ENCODE data around the gene HCN3. TPM values are rescaled to one million over a fixed set of nuclear protein-coding genes. Genes with fewer than 3 reads are reported as not detected.

Gene HCN3
- total RNA-seq, 1 experiment from 2014 or later, result 5.4 TPM

DNA sequence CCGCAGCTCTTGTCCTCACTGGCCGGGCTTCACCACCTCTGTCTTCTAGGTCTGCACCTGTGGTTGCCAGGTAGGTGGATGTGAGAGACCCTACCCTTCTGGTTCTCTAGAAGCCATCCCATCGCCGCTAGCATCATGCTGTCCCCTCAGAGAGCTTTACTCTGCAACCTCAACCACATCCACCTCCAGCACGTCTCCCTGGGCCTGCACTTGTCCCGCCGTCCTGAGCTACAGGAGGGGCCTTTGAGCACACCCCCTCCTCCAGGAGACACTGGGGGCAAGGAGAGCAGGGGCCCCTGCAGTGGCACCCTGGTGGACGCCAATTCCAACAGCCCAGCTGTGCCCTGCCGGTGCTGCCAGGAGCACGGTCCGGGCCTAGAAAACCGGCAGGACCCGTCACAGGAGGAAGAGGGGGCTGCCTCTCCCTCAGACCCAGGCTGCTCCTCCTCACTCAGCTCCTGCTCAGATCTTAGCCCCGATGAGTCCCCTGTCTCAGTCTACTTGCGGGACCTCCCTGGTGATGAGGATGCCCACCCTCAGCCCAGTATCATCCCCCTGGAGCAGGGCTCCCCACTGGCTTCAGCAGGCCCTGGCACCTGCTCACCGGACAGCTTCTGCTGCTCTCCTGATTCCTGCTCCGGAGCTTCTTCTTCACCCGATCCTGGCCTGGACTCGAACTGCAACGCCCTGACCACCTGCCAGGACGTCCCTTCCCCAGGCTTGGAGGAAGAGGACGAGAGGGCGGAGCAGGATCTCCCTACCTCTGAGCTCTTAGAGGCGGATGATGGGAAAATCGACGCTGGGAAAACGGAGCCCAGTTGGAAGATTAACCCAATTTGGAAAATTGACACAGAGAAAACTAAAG, 44.6 kb downstream of the HCN3 start:
- peak overlapping the region; percentile 86 to 93 for H3K4me3 Mint-ChIP-seq
- Histone ChIP-seq H3K23me2 (ENCODE audit: insufficient read length, low read depth, low read length, poor library complexity, severe bottlenecking) (peaks cover 31% of the 10 kb centered on the region), H3K9ac (ENCODE audit: extremely low read depth, insufficient read length, low read length) (no peak overlapping the region), H4K20me1 (ENCODE audit: control insufficient read depth, insufficient read depth, insufficient read length) (no peaks in the 10 kb centered on the region), H3K4me2 (ENCODE audit: insufficient read depth, insufficient read length, low read length) (peak overlapping the region; percentile 68), H3K79me1 (ENCODE audit: insufficient read depth, low read depth, low read length, poor library complexity, severe bottlenecking) (no peaks in the 10 kb centered on the region), H3K4me1 (ENCODE audit: insufficient read depth, low read length) (peaks cover 2% of the 10 kb centered on the region; the same call in 1 of the 2 replicates), H3K18ac (ENCODE audit: insufficient read length, low read depth, low read length) (no peak overlapping the region), H2BK12ac (ENCODE audit: insufficient read length, low read depth, low read length) (no peak overlapping the region), H2BK5ac (ENCODE audit: insufficient read length, low read length) (no peak overlapping the region), H4K91ac (ENCODE audit: insufficient read length, low read depth, low read length) (no peak overlapping the region), H3K79me2 (ENCODE audit: insufficient read depth, low read length) (no peaks in the 10 kb centered on the region), H3K9me3 (ENCODE audit: control insufficient read depth, low read depth, low read length) (no peaks in the 10 kb centered on the region), H3K4ac (ENCODE audit: low read depth, low read length) (no peak overlapping the region), H2AK5ac (ENCODE audit: insufficient read length, low read length) (no peak overlapping the region), H3T11ph (ENCODE audit: low read length) (no peak overlapping the region), H2BK120ac (ENCODE audit: low read depth, low read length, poor library complexity, severe bottlenecking) (no peak overlapping the region), H4K5ac (ENCODE audit: insufficient read length, low read depth, low read length) (no peak overlapping the region), H2AFZ (ENCODE audit: low read length) (no peak overlapping the region), H3K23ac (ENCODE audit: insufficient read length, low read depth, low read length) (no peak overlapping the region), H3K56ac (ENCODE audit: insufficient read length, low read depth, low read length) (no peak overlapping the region), H3K27ac (ENCODE audit: insufficient read length, low read depth, low read length) (no peak overlapping the region), H3K27me3 (ENCODE audit: insufficient read depth, low read length) (no peaks in the 10 kb centered on the region), H2BK20ac (ENCODE audit: low read depth, low read length, poor library complexity, severe bottlenecking) (no peak overlapping the region), H4K8ac (replicated peaks; ENCODE audit: insufficient read length, low read depth, low read length) (no peak overlapping the region), H3K14ac (ENCODE audit: insufficient read depth, low read length) (no peak overlapping the region; the same call in 1 of the 2 replicates), H2BK15ac (ENCODE audit: low read depth, low read length) (no peak overlapping the region)
- no CpG with 5 or more reads among the region's 27 CpGs for WGBS (ENCODE audit: extremely low coverage, insufficient read length, low lambda C conversion rate)
- peak; percentile 48 for DNase-seq
- H3K27ac Mint-ChIP-seq, result peak overlapping the region in 1 of 3 experiments; percentile 59; a peak in 1 of 7 replicates
- peaks cover 11 to 34% (median 27%) of the 10 kb centered on the region in 3 experiments; a peak in 6 of 7 replicates for H3K36me3 Mint-ChIP-seq (ENCODE audit: insufficient read depth in 1 of 3, low read depth in 3 of 3)
- peaks cover 40 to 42% of the 10 kb centered on the region in 2 experiments for H3K4me1 Mint-ChIP-seq
- TF ChIP-seq, protein P1, sequence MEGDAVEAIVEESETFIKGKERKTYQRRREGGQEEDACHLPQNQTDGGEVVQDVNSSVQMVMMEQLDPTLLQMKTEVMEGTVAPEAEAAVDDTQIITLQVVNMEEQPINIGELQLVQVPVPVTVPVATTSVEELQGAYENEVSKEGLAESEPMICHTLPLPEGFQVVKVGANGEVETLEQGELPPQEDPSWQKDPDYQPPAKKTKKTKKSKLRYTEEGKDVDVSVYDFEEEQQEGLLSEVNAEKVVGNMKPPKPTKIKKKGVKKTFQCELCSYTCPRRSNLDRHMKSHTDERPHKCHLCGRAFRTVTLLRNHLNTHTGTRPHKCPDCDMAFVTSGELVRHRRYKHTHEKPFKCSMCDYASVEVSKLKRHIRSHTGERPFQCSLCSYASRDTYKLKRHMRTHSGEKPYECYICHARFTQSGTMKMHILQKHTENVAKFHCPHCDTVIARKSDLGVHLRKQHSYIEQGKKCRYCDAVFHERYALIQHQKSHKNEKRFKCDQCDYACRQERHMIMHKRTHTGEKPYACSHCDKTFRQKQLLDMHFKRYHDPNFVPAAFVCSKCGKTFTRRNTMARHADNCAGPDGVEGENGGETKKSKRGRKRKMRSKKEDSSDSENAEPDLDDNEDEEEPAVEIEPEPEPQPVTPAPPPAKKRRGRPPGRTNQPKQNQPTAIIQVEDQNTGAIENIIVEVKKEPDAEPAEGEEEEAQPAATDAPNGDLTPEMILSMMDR (conservative IDR thresholded peaks at IDR 0.05), result no peak
- no peaks in the 10 kb centered on the region; the same call in none of the 2 replicates for H3K27me3 Mint-ChIP-seq (ENCODE audit: low read depth)
- no peaks in the 10 kb centered on the region for H3K9me3 Mint-ChIP-seq

Measured in H9 (cell line).